Stimulated activated CD8-positive, alpha-beta memory T cell treated with anti-CD3 and anti-CD28 coated beads, Interleukin-12 subunit alpha, Interleukin-12 subunit beta, amount 100 ng/mL, for 4 hours (primary cell): ENCODE measurements around the gene TLR9.

Experiments
- DNase-seq: peaks from one replicate; pipeline ENCODE4 v3.0.0-alpha.2; 2020; ENCODE audit warnings: low read depth

The TLR9 gene

GRCh38 chr3:52172262-52172757 is 53.1 kb downstream of the TLR9 start:
- no peak for DNase-seq

GRCh38 chr3:52171514-52172261 is 53.8 kb downstream of the TLR9 start:
- no peak for DNase-seq
